HG03342 (cell line): ENCODE measurements around the gene C6orf120.

Experiments used
- ATAC-seq: cut with Tn5 transposase; IDR thresholded peaks from one replicate; pipeline ENCODE4 v1.9.1; 2021; ENCODE audit warnings: mild to moderate bottlenecking, moderate library complexity; ENCODE audit not compliant: unreplicated experiment

C6orf120 gene

GRCh38 chr6:169723991-169724493, 22.1 kb downstream of the C6orf120 start:
- peak; percentile 34 for ATAC-seq

- peak; percentile 30 for ATAC-seq
These were observed 22.7 kb downstream of the C6orf120 start, which contains the start of gene PHF10 for GRCh38 chr6:169724494-169725124. Gene PHF10 (minus strand): TSS chr6:169724500. CDS start chr6:169723931, 569 bp downstream.

GRCh38 chr6:169725125-169726048, 23.5 kb downstream of the C6orf120 start:
- ATAC-seq, result peak; percentile 17

- no peak for ATAC-seq
These were observed 24.1 kb downstream of the C6orf120 start for GRCh38 chr6:169726049-169726400.

GRCh38 chr6:169726963-169727362, 25.0 kb downstream of the C6orf120 start:
- ATAC-seq, result no peak

GRCh38 chr6:169729961-169730360, 28.0 kb downstream of the C6orf120 start:
- no peak for ATAC-seq

- no peak for ATAC-seq
These were observed 36.5 kb downstream of the C6orf120 start for GRCh38 chr6:169738204-169738975.

- ATAC-seq, result no peak
These were observed 37.1 kb downstream of the C6orf120 start for GRCh38 chr6:169738976-169739529.

- no peak for ATAC-seq
These were observed 39.4 kb downstream of the C6orf120 start for GRCh38 chr6:169741344-169741743.

- ATAC-seq, result no peak
These were observed 43.5 kb downstream of the C6orf120 start for GRCh38 chr6:169745405-169745804.

GRCh38 chr6:169746556-169746955, 44.6 kb downstream of the C6orf120 start:
- ATAC-seq, result no peak

- peak; percentile 97 for ATAC-seq
These were observed 49.5 kb downstream of the C6orf120 start, which contains the start of the genes DYNLT2 and ERMARD for GRCh38 chr6:169751242-169752073. Gene DYNLT2 (minus strand): TSS chr6:169751572. CDS start chr6:169751458, 114 bp downstream. Gene ERMARD (plus strand): TSS chr6:169751622. CDS start chr6:169751658, 36 bp downstream.

- no peak for ATAC-seq
These were observed 50.2 kb downstream of the C6orf120 start for GRCh38 chr6:169752074-169752623.
